Upper lobe of right lung (tissue), 1 donor: ENCODE results near the gene ADPRS. TPM values are rescaled to one million over a fixed set of nuclear protein-coding genes. Genes with fewer than 3 reads are reported as not detected.

Source experiments
- ATAC-seq: fragments of 200-7000 bp; cut with Tn5 transposase; one replicate; pipeline ENCODE4 v1.9.1; 2020; ENCODE audit warnings: mild to moderate bottlenecking, moderate library complexity
- DNase-seq: peaks from one replicate; pipeline ENCODE4 v3.0.0-alpha.2; 2020
- H3K27ac ChIP-seq: fragments of 200-600 bp; one replicate; pipeline ENCODE4 v1.8.0; 2022
- H3K27me3 ChIP-seq: fragments of 200-600 bp; one replicate; pipeline ENCODE4 v1.8.0; 2022; ENCODE audit warnings: mild to moderate bottlenecking
- H3K36me3 ChIP-seq: fragments of 200-600 bp; one replicate; pipeline ENCODE4 v1.8.0; 2022
- H3K4me1 ChIP-seq: fragments of 200-600 bp; one replicate; pipeline ENCODE4 v1.8.0; 2022
- H3K4me3 ChIP-seq: fragments of 200-600 bp; one replicate; pipeline ENCODE4 v1.8.0; 2022; ENCODE audit warnings: mild to moderate bottlenecking
- H3K9me3 ChIP-seq: fragments of 200-600 bp; one replicate; pipeline ENCODE4 v1.8.0; 2022
- CTCF ChIP-seq: fragments of 200-600 bp; IDR thresholded peaks from one replicate; pipeline ENCODE4 v1.8.0; 2022; ENCODE audit warnings: antibody characterized with exemption
- intact Hi-C: fragments of 100-400 bp; cut with DNase I; formaldehyde crosslinking; loops from one replicate; pipeline ENCODE4 v1.11.0; 2022
- total RNA-seq: library from RNA; stranded (reverse); fragmentation: NEBNext Ultra II Directional; extraction: Animal tissue kit (Norgen Biotek cat#: 25700); gene quantifications from one replicate; pipeline ENCODE4 v1.2.1, GENCODE V29; 2021
- donor health status: DM: no; HTN: yes; CAD: no; lungs with severe emphysema.

Gene ADPRS
- total RNA-seq, 1 donor from 2014 or later, result 26.9 TPM

DNA sequence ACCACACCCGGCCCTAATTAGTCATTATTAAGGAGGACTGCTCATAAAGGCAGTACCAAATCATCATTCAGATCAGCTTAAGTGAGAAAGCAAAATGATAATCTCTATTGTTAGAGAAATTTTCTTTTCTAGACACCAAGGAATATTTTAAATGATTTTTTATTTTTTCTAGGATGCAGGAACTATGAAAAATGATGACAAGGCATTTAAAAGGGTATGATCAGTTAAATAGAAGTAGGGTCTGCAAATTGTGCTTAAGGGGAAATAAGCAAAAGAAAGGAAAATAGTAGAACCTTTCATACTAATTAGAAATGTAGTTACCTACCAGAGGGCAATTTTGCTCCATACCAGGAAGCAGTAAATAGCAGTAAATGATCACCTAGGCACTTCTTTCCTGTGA lies 26.4 kb upstream of the ADPRS start:
- no peak overlapping the region for H3K4me3 ChIP-seq
- no peak overlapping the region for H3K27ac ChIP-seq
- DNase-seq, result no peak
- H3K4me1 ChIP-seq, result no peaks in the 10 kb centered on the region
- no peaks in the 10 kb centered on the region for H3K27me3 ChIP-seq
- TF ChIP-seq CTCF, result no peak
- no peak for ATAC-seq
- intact Hi-C loops, result no loop called here
- H3K36me3 ChIP-seq, result peaks cover 6% of the 10 kb centered on the region
- no peaks in the 10 kb centered on the region for H3K9me3 ChIP-seq

DNA sequence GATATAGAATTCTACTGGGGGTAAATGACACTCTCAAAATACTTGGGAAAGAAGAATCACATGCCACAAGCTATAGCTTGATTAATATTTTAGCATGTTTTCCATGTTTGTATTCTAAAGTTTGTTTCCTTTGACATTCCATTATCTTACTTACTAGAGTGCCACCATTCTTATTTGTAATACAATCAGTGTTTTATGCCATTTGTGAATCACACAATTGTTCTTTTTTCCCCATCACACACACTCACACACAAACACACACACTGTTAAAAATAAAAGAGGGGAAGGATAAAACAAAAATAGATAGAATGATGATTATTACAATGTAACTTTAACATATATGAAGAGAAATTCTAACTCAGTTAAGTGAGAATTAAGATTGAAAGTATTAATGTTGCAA lies 20.8 kb upstream of the ADPRS start:
- Histone ChIP-seq H3K9me3 (no peaks in the 10 kb centered on the region), H3K36me3 (no peaks in the 10 kb centered on the region), H3K4me1 (no peaks in the 10 kb centered on the region), H3K4me3 (no peak overlapping the region), H3K27ac (no peak overlapping the region), H3K27me3 (no peaks in the 10 kb centered on the region)
- intact Hi-C loops, result no loop called here
- DNase-seq (no peak), ATAC-seq (no peak)
- no peak for TF ChIP-seq CTCF

DNA sequence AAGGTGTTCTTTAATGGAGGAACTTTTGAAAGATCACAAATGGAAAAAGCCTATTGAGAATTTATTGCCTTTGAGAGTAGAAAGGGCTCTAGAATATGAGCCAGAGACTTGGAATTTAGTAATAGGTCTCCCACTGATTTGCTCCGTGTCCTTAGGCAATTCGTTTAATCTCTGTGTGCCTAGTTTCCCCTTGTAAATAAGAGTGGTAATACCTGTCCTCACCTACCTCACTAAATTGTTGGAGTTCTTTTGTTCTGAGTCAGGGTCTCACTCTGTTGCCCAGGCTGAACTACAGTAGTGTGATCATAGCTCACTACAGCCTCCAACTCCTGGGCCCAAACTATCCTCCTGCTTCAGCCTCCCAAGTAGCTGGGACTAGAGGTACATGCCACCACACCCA lies 19.8 kb upstream of the ADPRS start:
- Histone ChIP-seq H3K27me3 (no peaks in the 10 kb centered on the region), H3K4me3 (no peak overlapping the region), H3K9me3 (no peaks in the 10 kb centered on the region), H3K27ac (no peak overlapping the region), H3K4me1 (no peaks in the 10 kb centered on the region), H3K36me3 (no peaks in the 10 kb centered on the region)
- DNase-seq (no peak), ATAC-seq (no peak)
- no peak for TF ChIP-seq CTCF
- intact Hi-C loops, result no loop called here

DNA sequence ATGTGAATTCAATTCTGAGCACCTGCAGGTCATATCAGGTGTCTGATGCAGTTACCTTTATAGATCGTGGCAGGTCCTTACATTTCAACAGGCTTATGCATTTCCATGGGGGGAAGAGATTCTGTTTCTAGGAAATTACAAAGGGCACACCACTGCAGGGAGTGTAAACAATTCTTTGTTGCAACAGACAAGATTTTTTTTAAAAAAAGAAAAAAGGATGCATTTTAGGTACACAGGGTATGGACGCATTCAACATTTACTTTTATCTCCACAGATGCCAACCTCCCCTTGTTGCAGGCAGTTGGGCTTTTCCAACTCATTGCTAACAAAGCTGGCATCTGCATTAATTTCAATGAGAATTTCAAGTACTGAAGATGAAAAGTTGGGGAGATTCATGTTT lies 18.3 kb upstream of the ADPRS start:
- no peak for ATAC-seq
- Histone ChIP-seq H3K27ac (no peak overlapping the region), H3K4me1 (no peaks in the 10 kb centered on the region), H3K9me3 (no peaks in the 10 kb centered on the region), H3K36me3 (no peaks in the 10 kb centered on the region), H3K4me3 (no peak overlapping the region), H3K27me3 (no peaks in the 10 kb centered on the region)
- no peak for DNase-seq
- intact Hi-C loops, result no loop called here
- no peak for TF ChIP-seq CTCF

GRCh38 chr1:36076979-36077573 lies 11.6 kb upstream of the ADPRS start:
- no peak for ATAC-seq

More at GRCh38 chr1:36076979-36077573, 11.6 kb upstream of the ADPRS start:
- Histone ChIP-seq H3K4me3 (no peak overlapping the region), H3K27me3 (no peaks in the 10 kb centered on the region), H3K27ac (no peak overlapping the region), H3K9me3 (no peaks in the 10 kb centered on the region), H3K36me3 (no peaks in the 10 kb centered on the region), H3K4me1 (no peaks in the 10 kb centered on the region)
- no peak for TF ChIP-seq CTCF
- no peak for DNase-seq
- intact Hi-C loops, result no loop called here
